SK-N-SH (cell line): ENCODE results near the gene ZNF256. TPM values are rescaled to one million over a fixed set of nuclear protein-coding genes. Genes with fewer than 3 reads are reported as not detected.

Experiments
- CTCF ChIA-PET: fragments of 300-600, 350-600 bp; formaldehyde crosslinking; extraction: SDS; loops from one replicate; lab custom pipeline; 2021; lab: Yijun Ruan, JAX
- POLR2A ChIA-PET: fragments of 350-600 bp; sonication (Branson Sonifier 250); formaldehyde crosslinking; extraction: SDS; loops from one replicate; lab custom pipeline; 2020; ENCODE audit warnings: antibody characterized with exemption, inconsistent platforms; lab: Yijun Ruan, JAX
- DNase-seq: peaks from one replicate; pipeline ENCODE4 v3.0.0; 2012
- H2AFZ ChIP-seq: fragments of 200-600 bp; sonication (generic); 2 replicates; pipeline ENCODE4 v1.8.1; 2016; ENCODE audit warnings: antibody characterized with exemption, mild to moderate bottlenecking, low read depth
- H3F3A ChIP-seq: fragments of 200-600 bp; sonication (generic); replicated peaks from 2 replicates; pipeline ENCODE3; 2016; ENCODE audit warnings: antibody characterized with exemption, mild to moderate bottlenecking; ENCODE audit not compliant: insufficient read depth
- H3K27ac ChIP-seq, 2 experiments: fragments of 200-500 bp in 1 of 2; fragments of 200-600 bp in 1 of 2; sonication (Bioruptor generic) in 1 of 2; sonication (generic), shearing (Covaris generic) in 1 of 2; 2 replicates each; pipeline versions ENCODE4 v1.5.1 to v1.6.1; 2014 to 2016; ENCODE audit warnings: low read depth in 2 of 2, inconsistent platforms in 1 of 2, low read length in 1 of 2, mild to moderate bottlenecking in 1 of 2, mixed read lengths in 1 of 2
- H3K27me3 ChIP-seq: fragments of 200-600 bp; sonication (generic), shearing (Covaris generic); 2 replicates; pipeline ENCODE4 v1.6.1; 2016; ENCODE audit warnings: mixed run types; ENCODE audit not compliant: insufficient read depth
- H3K36me3 ChIP-seq, 2 experiments: fragments of 200-500 bp in 1 of 2; fragments of 200-600 bp in 1 of 2; sonication (Bioruptor generic) in 1 of 2; sonication (generic) in 1 of 2; replicated peaks in 1 of 2; 2 replicates each; pipeline versions ENCODE3 to v1.5.1; 2014 to 2016; ENCODE audit warnings: low read length in 1 of 2, mild to moderate bottlenecking in 1 of 2; ENCODE audit not compliant: insufficient read depth in 2 of 2, control insufficient read depth in 1 of 2
- H3K4me1 ChIP-seq, 2 experiments: fragments of 200-500 bp in 1 of 2; fragments of 200-600 bp in 1 of 2; sonication (Bioruptor generic) in 1 of 2; sonication (generic), shearing (Covaris generic) in 1 of 2; 2 replicates each; pipeline versions ENCODE4 v1.5.1 to v1.6.1; 2014 to 2016; ENCODE audit warnings: low read depth in 1 of 2, low read length in 1 of 2, mixed run types in 1 of 2; ENCODE audit not compliant: insufficient read depth in 2 of 2, control insufficient read depth in 1 of 2
- H3K4me2 ChIP-seq: fragments of 200-600 bp; sonication (generic), shearing (Covaris generic); 2 replicates; pipeline ENCODE4 v1.6.1; 2017; ENCODE audit warnings: mixed run types
- H3K4me3 ChIP-seq, 2 experiments: fragments of 200-500 bp in 1 of 2; fragments of 200-600 bp in 1 of 2; sonication (Bioruptor generic) in 1 of 2; sonication (generic), shearing (Covaris generic) in 1 of 2; 2 replicates each; pipeline versions ENCODE4 v1.5.1 to v1.8.1; 2014 to 2016; ENCODE audit warnings: low read depth in 2 of 2, inconsistent platforms in 1 of 2, low read length in 1 of 2, mild to moderate bottlenecking in 1 of 2, mixed read lengths in 1 of 2, moderate library complexity in 1 of 2
- H3K79me2 ChIP-seq: fragments of 200-600 bp; sonication (generic); 2 replicates; pipeline ENCODE4 v1.8.1; 2017; ENCODE audit warnings: mild to moderate bottlenecking; ENCODE audit not compliant: insufficient read depth
- H3K9ac ChIP-seq: fragments of 200-600 bp; sonication (generic); 2 replicates; pipeline ENCODE4 v1.6.1; 2017; ENCODE audit warnings: mixed run types
- H3K9me2 ChIP-seq: fragments of 200-600 bp; sonication (generic); 2 replicates; pipeline ENCODE4 v1.6.1; 2017; ENCODE audit warnings: mixed run types
- H3K9me3 ChIP-seq: fragments of 200-600 bp; sonication (generic); 2 replicates; pipeline ENCODE4 v1.6.1; 2017; ENCODE audit warnings: mixed run types, mild to moderate bottlenecking, moderate library complexity
- H4K20me1 ChIP-seq: fragments of 200-600 bp; sonication (generic); 2 replicates; pipeline ENCODE4 v1.6.1; 2017; ENCODE audit warnings: mild to moderate bottlenecking, mixed run types; ENCODE audit not compliant: insufficient read depth
- CHD2 ChIP-seq: fragments of 150-350 bp; IDR thresholded peaks from 2 replicates; pipeline ENCODE4 v1.6.1; 2018; ENCODE audit warnings: low read length; ENCODE audit not compliant: partially characterized antibody
- EP300 ChIP-seq, 2 experiments: IDR thresholded peaks; 2 replicates each; pipeline versions ENCODE4 v1.4.0 to v1.6.1; 2012; ENCODE audit warnings: borderline replicate concordance in 1 of 2, low read depth in 1 of 2, low read length in 1 of 2
- EZH2phosphoT487 ChIP-seq: fragments of 200-600 bp; sonication (generic); IDR thresholded peaks from 2 replicates; pipeline ENCODE4 v1.6.1; 2017; ENCODE audit warnings: low read depth, mixed run types, mild to moderate bottlenecking, antibody characterized with exemption, moderate library complexity, borderline replicate concordance
- FOSL2 ChIP-seq: IDR thresholded peaks from 2 replicates; pipeline ENCODE4 v1.4.0; 2012; ENCODE audit warnings: low read depth, mild to moderate bottlenecking, moderate library complexity, borderline replicate concordance
- FOXJ3 ChIP-seq: sonication (generic); formaldehyde crosslinking; IDR thresholded peaks from 2 replicates; pipeline ENCODE4 v1.5.1; 2020; ENCODE audit warnings: mild to moderate bottlenecking, missing genetic modification reagents
- FOXM1 ChIP-seq: IDR thresholded peaks from 2 replicates; pipeline ENCODE4 v1.4.0; 2012; ENCODE audit warnings: low read depth, mild to moderate bottlenecking
- MEF2A ChIP-seq: IDR thresholded peaks from 2 replicates; pipeline ENCODE4 v1.4.0; 2012; ENCODE audit warnings: low read depth, borderline replicate concordance
- MXI1 ChIP-seq: IDR thresholded peaks from 2 replicates; pipeline ENCODE4 v1.6.1; 2012; ENCODE audit warnings: mild to moderate bottlenecking, low read depth, low read length, improper control_type of control experiment
- NRF1 ChIP-seq: IDR thresholded peaks from 2 replicates; pipeline ENCODE4 v1.6.1; 2012; ENCODE audit warnings: low read depth, mild to moderate bottlenecking, low read length
- PBX3 ChIP-seq: IDR thresholded peaks from 2 replicates; pipeline ENCODE4; 2012
- RAD21 ChIP-seq: IDR thresholded peaks from 2 replicates; pipeline ENCODE4 v1.6.1; 2012; ENCODE audit warnings: mild to moderate bottlenecking, low read length
- RCOR1 ChIP-seq: fragments of 150-350 bp; IDR thresholded peaks from 2 replicates; pipeline ENCODE4 v1.6.1; 2017; ENCODE audit warnings: antibody characterized with exemption, low read length
- RXRA ChIP-seq: IDR thresholded peaks from 2 replicates; pipeline ENCODE4 v1.4.0; 2012; ENCODE audit warnings: low read depth, mild to moderate bottlenecking, borderline replicate concordance
- SIN3A ChIP-seq: IDR thresholded peaks from 2 replicates; pipeline ENCODE4 v1.6.1; 2012; ENCODE audit warnings: low read depth, mild to moderate bottlenecking, low read length, moderate library complexity, borderline replicate concordance
- TCF12 ChIP-seq: IDR thresholded peaks from 2 replicates; pipeline ENCODE4 v1.4.0; 2012
- TEAD4 ChIP-seq: IDR thresholded peaks from 2 replicates; pipeline ENCODE4 v1.4.0; 2012; ENCODE audit warnings: mild to moderate bottlenecking, borderline replicate concordance; ENCODE audit not compliant: insufficient read depth
- USF2 ChIP-seq: fragments of 150-350 bp; IDR thresholded peaks from 2 replicates; pipeline ENCODE4 v1.6.1; 2017; ENCODE audit warnings: antibody characterized with exemption, low read length, low read depth, borderline replicate concordance
- WGBS: methylation state at CpG from one replicate; pipeline ENCODE4 v1.1.6; 2017; ENCODE audit warnings: low lambda C conversion rate; 5-methylcytosine and 5-hydroxymethylcytosine counted together
- polyA plus RNA-seq, 3 experiments: library from polyadenylated mRNA; depleted of rRNA; stranded (reverse); fragments of >200 nt; gene quantifications; 2 replicates each; pipeline ENCODE4 v1.2.3, GENCODE V29; 2012
- TF ChIP-seq, protein P1 (sequence below): fragments of 150-350 bp; IDR thresholded peaks from 2 replicates; pipeline ENCODE4 v1.6.1; 2016; ENCODE audit warnings: mild to moderate bottlenecking, low read depth, low read length
- TF ChIP-seq, protein P2 (sequence below): fragments of 200-600 bp; sonication (generic); IDR thresholded peaks from 2 replicates; pipeline ENCODE4 v1.6.1; 2017; ENCODE audit warnings: antibody characterized with exemption, mild to moderate bottlenecking, moderate library complexity
- TF ChIP-seq, protein P3 (sequence below): IDR thresholded peaks from 2 replicates; pipeline ENCODE4 v1.4.0; 2012; ENCODE audit warnings: low read depth, borderline replicate concordance

ZNF256 gene
- polyA plus RNA-seq, 1 of the 3 experiments (the other 2 are of a cell fraction), result 3.7 TPM

- DNase-seq, result no peak
- no peak overlapping the region for H3K27ac ChIP-seq
- peaks cover 0 to 3% of the 10 kb centered on the region in 2 experiments for H3K36me3 ChIP-seq
- no peak overlapping the region for H3K4me3 ChIP-seq
- no peaks in the 10 kb centered on the region for H3K9me2 ChIP-seq
- ChIA-PET CTCF (no interaction called here), POLR2A (no interaction called here)
- H3K27me3 ChIP-seq, result no peaks in the 10 kb centered on the region
- H3K9ac ChIP-seq, result no peak overlapping the region
- H3K9me3 ChIP-seq, result no peaks in the 10 kb centered on the region
- TF ChIP-seq EP300 (IDR thresholded peaks at IDR 0.05; ENCODE audit: borderline replicate concordance in 1 of 2, low read depth in 1 of 2, low read length in 1 of 2) (no peak), FOXM1 (no peak), TEAD4 (no peak), CHD2 (no peak), EZH2phosphoT487 (no peak), RAD21 (no peak), PBX3 (no peak), MXI1 (no peak), NRF1 (no peak), USF2 (no peak), FOSL2 (no peak), RCOR1 (no peak), RXRA (no peak), MEF2A (no peak), SIN3A (no peak), FOXJ3 (CRISPR knock-in tag) (no peak), TCF12 (no peak)
- TF ChIP-seq, protein P1, sequence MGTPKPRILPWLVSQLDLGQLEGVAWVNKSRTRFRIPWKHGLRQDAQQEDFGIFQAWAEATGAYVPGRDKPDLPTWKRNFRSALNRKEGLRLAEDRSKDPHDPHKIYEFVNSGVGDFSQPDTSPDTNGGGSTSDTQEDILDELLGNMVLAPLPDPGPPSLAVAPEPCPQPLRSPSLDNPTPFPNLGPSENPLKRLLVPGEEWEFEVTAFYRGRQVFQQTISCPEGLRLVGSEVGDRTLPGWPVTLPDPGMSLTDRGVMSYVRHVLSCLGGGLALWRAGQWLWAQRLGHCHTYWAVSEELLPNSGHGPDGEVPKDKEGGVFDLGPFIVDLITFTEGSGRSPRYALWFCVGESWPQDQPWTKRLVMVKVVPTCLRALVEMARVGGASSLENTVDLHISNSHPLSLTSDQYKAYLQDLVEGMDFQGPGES, result no peak
- TF ChIP-seq, protein P2, sequence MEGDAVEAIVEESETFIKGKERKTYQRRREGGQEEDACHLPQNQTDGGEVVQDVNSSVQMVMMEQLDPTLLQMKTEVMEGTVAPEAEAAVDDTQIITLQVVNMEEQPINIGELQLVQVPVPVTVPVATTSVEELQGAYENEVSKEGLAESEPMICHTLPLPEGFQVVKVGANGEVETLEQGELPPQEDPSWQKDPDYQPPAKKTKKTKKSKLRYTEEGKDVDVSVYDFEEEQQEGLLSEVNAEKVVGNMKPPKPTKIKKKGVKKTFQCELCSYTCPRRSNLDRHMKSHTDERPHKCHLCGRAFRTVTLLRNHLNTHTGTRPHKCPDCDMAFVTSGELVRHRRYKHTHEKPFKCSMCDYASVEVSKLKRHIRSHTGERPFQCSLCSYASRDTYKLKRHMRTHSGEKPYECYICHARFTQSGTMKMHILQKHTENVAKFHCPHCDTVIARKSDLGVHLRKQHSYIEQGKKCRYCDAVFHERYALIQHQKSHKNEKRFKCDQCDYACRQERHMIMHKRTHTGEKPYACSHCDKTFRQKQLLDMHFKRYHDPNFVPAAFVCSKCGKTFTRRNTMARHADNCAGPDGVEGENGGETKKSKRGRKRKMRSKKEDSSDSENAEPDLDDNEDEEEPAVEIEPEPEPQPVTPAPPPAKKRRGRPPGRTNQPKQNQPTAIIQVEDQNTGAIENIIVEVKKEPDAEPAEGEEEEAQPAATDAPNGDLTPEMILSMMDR, result no peak
- TF ChIP-seq, protein P3, sequence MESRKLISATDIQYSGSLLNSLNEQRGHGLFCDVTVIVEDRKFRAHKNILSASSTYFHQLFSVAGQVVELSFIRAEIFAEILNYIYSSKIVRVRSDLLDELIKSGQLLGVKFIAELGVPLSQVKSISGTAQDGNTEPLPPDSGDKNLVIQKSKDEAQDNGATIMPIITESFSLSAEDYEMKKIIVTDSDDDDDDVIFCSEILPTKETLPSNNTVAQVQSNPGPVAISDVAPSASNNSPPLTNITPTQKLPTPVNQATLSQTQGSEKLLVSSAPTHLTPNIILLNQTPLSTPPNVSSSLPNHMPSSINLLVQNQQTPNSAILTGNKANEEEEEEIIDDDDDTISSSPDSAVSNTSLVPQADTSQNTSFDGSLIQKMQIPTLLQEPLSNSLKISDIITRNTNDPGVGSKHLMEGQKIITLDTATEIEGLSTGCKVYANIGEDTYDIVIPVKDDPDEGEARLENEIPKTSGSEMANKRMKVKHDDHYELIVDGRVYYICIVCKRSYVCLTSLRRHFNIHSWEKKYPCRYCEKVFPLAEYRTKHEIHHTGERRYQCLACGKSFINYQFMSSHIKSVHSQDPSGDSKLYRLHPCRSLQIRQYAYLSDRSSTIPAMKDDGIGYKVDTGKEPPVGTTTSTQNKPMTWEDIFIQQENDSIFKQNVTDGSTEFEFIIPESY, result no peak
- H3K79me2 ChIP-seq, result peaks cover 32% of the 10 kb centered on the region
- H2AFZ ChIP-seq, result no peak overlapping the region
- peaks cover 0 to 7% of the 10 kb centered on the region in 2 experiments; a peak in 3 of 4 replicates for H3K4me1 ChIP-seq
- H3F3A ChIP-seq, result no peaks in the 10 kb centered on the region
- H3K4me2 ChIP-seq, result no peak overlapping the region
- H4K20me1 ChIP-seq, result no peaks in the 10 kb centered on the region
- WGBS, result 79% methylated on average over 15 of the region's 24 CpGs
These were observed 1.8 kb upstream of the ZNF256 start for GRCh38 chr19:57949296-57949695.
